HEK293T (cell line): ENCODE data around the gene FRRS1.

Experiments used
- CTCF ChIA-PET: fragments of 350-600 bp; formaldehyde crosslinking; extraction: SDS; loops from one replicate; lab custom pipeline; 2021; ENCODE audit warnings: antibody characterized with exemption, inconsistent platforms; lab: Yijun Ruan, JAX
- POLR2A ChIA-PET: fragments of 350-600 bp; formaldehyde crosslinking; extraction: SDS; loops from one replicate; lab custom pipeline; 2020; ENCODE audit warnings: antibody characterized with exemption, inconsistent platforms; lab: Yijun Ruan, JAX
- DNase-seq: peaks from one replicate; pipeline ENCODE4 v3.0.0; 2012; ENCODE audit warnings: mixed read lengths; ENCODE audit errors: extremely low spot score
- ARNT ChIP-seq: fragments of 450-650 bp; IDR thresholded peaks from 2 replicates; pipeline ENCODE4 v1.6.1; 2017; ENCODE audit warnings: mild to moderate bottlenecking
- FOXK2 ChIP-seq: fragments of 450-650 bp; IDR thresholded peaks from 2 replicates; pipeline ENCODE4 v1.6.1; 2016; ENCODE audit warnings: mild to moderate bottlenecking
- NFRKB ChIP-seq: fragments of 450-650 bp; IDR thresholded peaks from 2 replicates; pipeline ENCODE4 v1.6.1; 2016; ENCODE audit warnings: mild to moderate bottlenecking, moderate library complexity
- PKNOX1 ChIP-seq: fragments of 450-650 bp; IDR thresholded peaks from 2 replicates; pipeline ENCODE4 v1.6.1; 2016

FRRS1 gene

DNA sequence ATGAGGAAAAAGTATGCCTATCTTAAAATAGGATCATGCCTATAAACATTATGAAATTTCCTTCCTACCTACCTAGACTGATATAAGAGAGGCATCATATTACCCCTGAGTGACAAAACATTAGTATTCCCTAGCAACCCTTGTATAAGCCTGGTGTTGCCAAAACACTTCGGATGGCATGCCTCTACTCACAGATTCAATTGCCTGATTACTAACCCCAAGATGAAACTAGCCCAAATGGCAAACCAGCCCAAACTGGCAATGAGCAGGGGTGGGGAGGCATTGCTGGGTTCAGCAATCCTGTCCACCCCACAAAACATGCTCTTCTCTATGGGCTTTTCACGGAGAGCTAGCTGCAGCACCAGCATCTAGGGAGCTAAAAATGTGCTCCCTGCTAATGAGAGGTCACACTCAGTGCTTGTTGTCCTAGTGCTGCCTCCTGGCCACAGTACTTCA is 106.7 kb downstream of the FRRS1 start:
- no peak for DNase-seq
- POLR2A ChIA-PET, result no interaction called here
- no peak for TF ChIP-seq NFRKB
- TF ChIP-seq FOXK2, result no peak
- TF ChIP-seq ARNT, result no peak
- TF ChIP-seq PKNOX1, result 0 out of 2 replicates have a peak, but pooled peaks have one; percentile 12
- CTCF ChIA-PET, result no interaction called here
